K562 (cell line): ENCODE measurements around the gene C10orf53.

ENCODE experiments used
- CTCF ChIP-seq, 3 experiments: IDR thresholded peaks in 2 of 3; conservative IDR thresholded peaks in 1 of 3; 2 replicates each; pipeline ENCODE4 v1.5.1; 2011 to 2012; ENCODE audit warnings: low read length in 3 of 3, mild to moderate bottlenecking in 3 of 3, control low read depth in 2 of 3, improper control_type of control experiment in 1 of 3, inconsistent platforms in 1 of 3, low read depth in 1 of 3, mixed read lengths in 1 of 3, moderate library complexity in 1 of 3; ENCODE audit not compliant: insufficient read depth in 2 of 3
- RAD21 ChIP-seq, 2 experiments: fragments of 250-450 bp in 1 of 2; fragments of 450-650 bp in 1 of 2; sonication (Bioruptor Pico) in 1 of 2; formaldehyde crosslinking in 1 of 2; IDR thresholded peaks in 1 of 2; conservative IDR thresholded peaks in 1 of 2; 2 replicates each; pipeline versions ENCODE4 v1.4.0 to v1.8.0; 2020 to 2022; ENCODE audit warnings: mild to moderate bottlenecking in 2 of 2, moderate library complexity in 1 of 2
- USF2 ChIP-seq: sonication (generic); formaldehyde crosslinking; IDR thresholded peaks from 2 replicates; pipeline ENCODE4 v1.5.0; 2020; ENCODE audit warnings: missing genetic modification reagents

GRCh38 chr10:49666054-49666615, 13.3 kb upstream of the C10orf53 start:
- TF ChIP-seq USF2 (CRISPR knock-in tag) (no peak), RAD21 (CRISPR knock-in tag; conservative IDR thresholded peaks at IDR 0.05 in 1 of 2, IDR thresholded peaks at IDR 0.05 in 1 of 2) (no peak), CTCF (IDR thresholded peaks at IDR 0.05 in 2 of 3, conservative IDR thresholded peaks at IDR 0.05 in 1 of 3; ENCODE audit: insufficient read depth in 2 of 3, low read depth in 1 of 3, low read length in 3 of 3) (no peak)
